Duodenal mucosa (tissue), 2 donors: ENCODE results near the gene HOXC13.

ENCODE experiments used
- H3K27ac ChIP-seq: one replicate; pipeline ENCODE4 v1.7.0; 2013; ENCODE audit warnings: low read depth, low read length
- H3K27me3 ChIP-seq, 2 donors: one replicate each; pipeline ENCODE4 v1.7.0; 2013; ENCODE audit warnings: low read length in 2 of 2, control low read depth in 1 of 2; ENCODE audit not compliant: insufficient read depth in 2 of 2, control insufficient read depth in 1 of 2
- H3K36me3 ChIP-seq, 2 donors: one replicate each; pipeline ENCODE4 v1.7.0; 2013; ENCODE audit warnings: low read length in 2 of 2, control low read depth in 1 of 2; ENCODE audit not compliant: insufficient read depth in 2 of 2, control insufficient read depth in 1 of 2
- H3K4me1 ChIP-seq, 2 donors: one replicate each; pipeline ENCODE4 v1.7.0; 2013; ENCODE audit warnings: low read length in 2 of 2, control low read depth in 1 of 2; ENCODE audit not compliant: insufficient read depth in 2 of 2, control insufficient read depth in 1 of 2
- H3K4me3 ChIP-seq, 2 donors: one replicate each; pipeline ENCODE4 v1.7.0; 2013; ENCODE audit warnings: low read length in 2 of 2, low read depth in 1 of 2
- H3K9ac ChIP-seq, 2 donors: one replicate each; pipeline ENCODE4 v1.7.0; 2013; ENCODE audit warnings: low read length in 2 of 2, low read depth in 1 of 2
- H3K9me3 ChIP-seq, 2 donors: one replicate each; pipeline ENCODE4 v1.7.0; 2013; ENCODE audit warnings: low read length in 2 of 2, control low read depth in 1 of 2; ENCODE audit not compliant: control insufficient read depth in 1 of 2

HOXC13 gene

DNA sequence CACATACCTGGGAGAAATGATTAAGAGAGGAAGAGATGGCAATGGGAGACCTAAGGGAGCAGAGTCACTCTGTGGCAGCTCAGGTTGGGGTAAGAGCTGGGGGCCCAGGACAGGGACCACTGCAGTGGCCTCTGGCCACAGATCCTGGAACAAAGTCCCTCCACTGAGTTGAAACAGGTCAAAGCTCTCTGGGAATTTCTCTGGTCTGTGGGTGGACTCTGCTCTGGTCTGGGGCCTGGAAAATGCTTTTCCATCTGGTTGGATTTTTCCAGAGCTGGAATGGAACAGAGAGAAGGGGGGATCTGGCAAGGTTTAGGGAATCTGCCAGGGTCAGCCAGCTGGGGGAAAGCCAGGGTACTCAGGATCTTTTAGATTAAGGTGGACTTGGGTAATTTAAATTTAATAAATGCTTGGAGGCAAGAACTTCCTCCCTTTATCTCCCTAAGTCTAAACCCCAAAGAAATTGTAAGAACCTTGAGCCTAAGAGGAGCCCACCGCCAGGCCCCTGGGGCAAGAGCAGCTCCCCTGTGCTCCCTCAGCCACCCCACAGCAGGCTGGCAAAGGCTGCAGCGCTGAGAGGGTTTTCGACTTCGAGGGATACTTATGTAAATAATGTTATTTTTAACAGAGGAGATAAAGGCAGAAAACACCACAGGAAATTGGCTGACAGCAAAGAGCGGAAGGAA, 50.1 kb downstream of the HOXC13 start:
- H3K27ac ChIP-seq: no peak overlapping the region

DNA sequence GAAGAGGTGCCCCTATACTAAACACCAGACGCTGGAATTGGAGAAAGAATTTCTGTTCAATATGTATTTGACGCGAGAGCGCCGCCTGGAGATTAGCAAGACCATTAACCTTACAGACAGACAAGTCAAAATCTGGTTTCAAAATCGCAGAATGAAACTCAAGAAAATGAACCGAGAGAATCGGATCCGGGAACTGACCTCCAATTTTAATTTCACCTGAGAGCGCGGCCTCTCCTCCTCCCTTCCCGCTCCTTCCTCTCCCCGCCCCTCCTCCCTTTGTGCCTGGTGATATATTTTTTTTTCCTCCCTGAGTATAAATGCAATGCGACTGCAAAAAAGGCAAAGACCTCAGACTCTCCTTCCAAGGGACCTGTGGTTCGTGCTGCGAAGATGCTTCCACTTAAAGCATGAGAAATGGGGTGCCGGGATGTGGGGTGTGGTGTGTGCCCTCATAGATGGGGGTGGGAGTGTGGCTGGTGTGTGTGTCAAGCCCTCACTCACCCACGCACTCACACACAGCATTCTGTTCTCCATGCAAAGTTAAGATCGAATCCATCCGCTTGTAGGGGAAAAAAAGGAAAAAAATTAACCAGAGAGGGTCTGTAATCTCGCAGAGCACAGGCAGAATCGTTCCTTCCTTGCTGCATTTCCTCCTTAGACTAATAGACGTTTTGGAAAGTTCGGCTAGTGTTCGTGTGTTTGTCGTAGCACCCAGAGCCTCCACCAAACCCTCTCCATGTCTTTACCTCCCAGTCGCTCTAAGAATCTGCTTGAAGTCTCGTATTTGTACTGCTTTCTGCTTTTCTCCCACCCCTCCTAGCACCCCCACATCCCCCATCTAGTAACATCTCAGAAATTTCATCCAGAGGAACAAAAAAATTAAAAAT, 50.8 kb downstream of the HOXC13 start:
- Histone ChIP-seq H3K36me3 (no peaks in the 10 kb centered on the region), H3K9ac (no peak overlapping the region), H3K27me3 (peaks cover 94 to 99% of the 10 kb centered on the region in 2 donors), H3K27ac (no peak overlapping the region), H3K4me3 (no peak overlapping the region), H3K4me1 (peaks cover 7 to 18% of the 10 kb centered on the region in 2 donors), H3K9me3 (no peaks in the 10 kb centered on the region)

More for the DNA sequence above, 50.1 kb downstream of the HOXC13 start:
- no peaks in the 10 kb centered on the region for H3K36me3 ChIP-seq
- H3K9ac ChIP-seq: no peak overlapping the region
- peaks cover 3 to 18% of the 10 kb centered on the region in 2 donors for H3K4me1 ChIP-seq
- peaks cover 92 to 99% of the 10 kb centered on the region in 2 donors for H3K27me3 ChIP-seq
- H3K9me3 ChIP-seq: no peaks in the 10 kb centered on the region
- H3K4me3 ChIP-seq: no peak overlapping the region

- H3K36me3 ChIP-seq: no peaks in the 10 kb centered on the region
Observed at GRCh38 chr12:53990311-53991076, 51.9 kb downstream of the HOXC13 start.

GRCh38 chr12:53991077-53991460, 52.4 kb downstream of the HOXC13 start:
- H3K27ac ChIP-seq: no peak overlapping the region
- no peak overlapping the region for H3K4me3 ChIP-seq
- peaks cover 19 to 21% of the 10 kb centered on the region in 2 donors for H3K4me1 ChIP-seq
- H3K9me3 ChIP-seq: no peaks in the 10 kb centered on the region
- no peak overlapping the region for H3K9ac ChIP-seq
- peaks cover 95 to 100% of the 10 kb centered on the region in 2 donors for H3K27me3 ChIP-seq
- no peaks in the 10 kb centered on the region for H3K36me3 ChIP-seq

More at GRCh38 chr12:53990311-53991076, 51.9 kb downstream of the HOXC13 start:
- no peak overlapping the region for H3K9ac ChIP-seq
- H3K27ac ChIP-seq: no peak overlapping the region
- H3K27me3 ChIP-seq: peaks cover 99 to 100% of the 10 kb centered on the region in 2 donors
- peaks cover 17 to 22% of the 10 kb centered on the region in 2 donors for H3K4me1 ChIP-seq
- no peak overlapping the region for H3K4me3 ChIP-seq
- H3K9me3 ChIP-seq: no peaks in the 10 kb centered on the region

DNA sequence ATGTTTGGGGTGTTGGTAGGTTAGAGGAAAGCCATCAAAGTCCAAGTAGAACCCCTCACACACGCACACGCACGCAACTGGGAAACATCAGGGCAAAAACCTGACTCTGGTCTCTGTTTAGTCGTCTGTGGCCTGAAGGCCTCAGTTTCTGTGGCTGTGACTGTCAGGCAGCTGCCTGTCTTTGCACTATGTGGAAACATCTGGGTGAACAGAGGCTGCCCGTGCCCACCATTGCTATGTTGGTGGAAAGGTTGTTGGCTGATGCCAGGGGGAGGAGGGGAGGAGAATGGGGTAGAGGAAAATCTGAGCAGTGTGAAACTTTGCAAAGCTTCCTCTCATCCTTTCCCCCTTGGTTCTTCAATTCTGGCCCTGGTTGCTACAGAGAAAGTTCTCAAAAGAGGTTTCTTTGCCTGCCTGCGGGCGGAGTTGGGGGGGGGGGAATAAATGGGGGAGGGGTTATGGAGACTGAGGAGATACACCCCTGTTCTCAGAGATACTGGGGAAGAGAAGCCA, 53.8 kb downstream of the HOXC13 start:
- H3K36me3 ChIP-seq: no peaks in the 10 kb centered on the region
- H3K4me1 ChIP-seq: peaks cover 19 to 24% of the 10 kb centered on the region in 2 donors
- H3K4me3 ChIP-seq: no peak overlapping the region
- H3K9ac ChIP-seq: no peak overlapping the region
- H3K27me3 ChIP-seq: peaks cover 95 to 100% of the 10 kb centered on the region in 2 donors
- no peak overlapping the region for H3K27ac ChIP-seq
- H3K9me3 ChIP-seq: no peaks in the 10 kb centered on the region

DNA sequence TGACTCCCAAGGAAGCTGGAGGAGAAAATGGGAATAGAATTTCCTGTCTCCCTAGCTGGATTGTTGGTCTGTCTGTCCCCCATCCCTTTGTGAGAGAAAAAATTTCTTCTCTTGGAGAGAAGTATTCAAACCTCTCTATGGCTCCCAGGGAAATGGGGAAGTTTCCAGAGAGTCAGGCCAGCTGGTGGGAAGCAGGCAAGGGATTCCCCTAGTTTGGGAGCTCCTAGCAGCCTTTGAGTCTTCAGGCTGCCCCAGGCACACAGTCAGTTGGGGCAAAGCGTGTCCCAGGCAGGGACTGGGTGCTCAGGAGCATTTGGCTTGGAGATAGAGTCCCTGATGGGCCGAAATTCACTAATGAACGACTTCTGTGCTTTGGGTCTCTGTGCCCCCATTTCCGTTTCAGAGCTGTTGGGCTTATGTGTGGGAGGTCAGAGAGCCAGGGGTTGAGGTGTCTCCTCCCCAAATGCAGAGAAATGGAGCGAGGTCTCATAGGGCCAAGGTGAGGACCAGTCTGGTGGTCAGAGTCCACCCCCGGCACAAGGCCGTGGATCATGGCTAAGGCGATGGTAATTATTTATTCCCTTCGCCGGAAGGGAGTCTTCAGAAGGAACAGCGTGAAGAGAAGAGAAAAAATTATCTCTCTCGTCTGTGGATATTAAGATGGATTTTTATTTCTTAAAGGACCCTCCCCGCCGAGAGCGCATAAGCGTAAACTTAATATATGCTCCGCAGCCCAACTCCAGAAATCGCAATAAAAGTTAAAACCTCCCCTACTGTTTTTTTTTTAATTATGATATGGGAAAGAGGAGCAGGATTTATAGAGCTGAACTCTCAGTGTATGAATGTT, 54.8 kb downstream of the HOXC13 start:
- H3K4me3 ChIP-seq: no peak overlapping the region
- no peaks in the 10 kb centered on the region for H3K36me3 ChIP-seq
- H3K9me3 ChIP-seq: no peaks in the 10 kb centered on the region
- no peak overlapping the region for H3K9ac ChIP-seq
- H3K4me1 ChIP-seq: peaks cover 19 to 24% of the 10 kb centered on the region in 2 donors
- peak overlapping the region; percentile 70 for H3K27ac ChIP-seq
- H3K27me3 ChIP-seq: peaks cover 95 to 100% of the 10 kb centered on the region in 2 donors

GRCh38 chr12:53994009-53994263, 55.3 kb downstream of the HOXC13 start:
- Histone ChIP-seq H3K9ac (no peak overlapping the region), H3K27me3 (peaks cover 95 to 100% of the 10 kb centered on the region in 2 donors), H3K9me3 (no peaks in the 10 kb centered on the region), H3K27ac (no peak overlapping the region), H3K4me1 (peaks cover 19 to 24% of the 10 kb centered on the region in 2 donors), H3K4me3 (no peak overlapping the region), H3K36me3 (no peaks in the 10 kb centered on the region)

DNA sequence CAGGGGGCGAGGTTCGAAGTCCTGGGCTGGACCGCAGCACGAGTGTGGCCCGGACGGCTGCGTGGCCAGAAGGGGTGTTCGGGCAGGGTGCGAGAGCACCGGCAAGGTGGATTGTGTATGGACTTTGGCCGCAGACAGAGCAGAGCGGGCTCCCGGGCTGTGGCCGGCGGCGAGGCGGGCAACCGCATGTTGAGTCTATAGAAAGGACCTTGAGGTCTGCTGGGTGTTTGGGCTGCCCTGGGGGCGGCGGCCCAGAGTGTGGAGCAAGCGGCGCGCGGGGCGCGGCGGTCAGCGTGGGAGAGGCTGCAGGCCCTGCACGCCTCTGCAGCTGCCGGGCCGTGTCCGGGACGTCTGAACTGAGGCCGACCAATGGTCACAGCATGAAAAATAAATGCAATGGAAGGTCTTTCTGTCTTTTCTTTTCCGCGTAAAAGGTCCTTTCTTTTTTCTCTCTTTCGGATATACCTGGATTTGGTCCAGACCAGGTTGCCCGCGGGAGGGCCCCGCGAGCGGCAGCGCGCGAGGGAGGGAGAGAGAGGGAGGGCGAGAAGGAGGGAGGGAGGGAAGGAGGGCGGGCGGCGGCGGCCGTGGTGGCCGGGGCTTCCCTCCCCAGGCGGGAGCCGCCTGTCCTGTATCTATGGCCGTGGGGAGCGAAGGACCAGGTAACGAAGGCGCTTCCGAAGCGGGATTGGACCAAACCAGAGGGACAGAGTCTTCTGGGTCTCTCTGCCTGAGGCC, 55.8 kb downstream of the HOXC13 start:
- no peak overlapping the region for H3K27ac ChIP-seq

GRCh38 chr12:53995002-53995377, 56.4 kb downstream of the HOXC13 start:
- no peak overlapping the region for H3K9ac ChIP-seq
- peaks cover 16 to 21% of the 10 kb centered on the region in 2 donors for H3K4me1 ChIP-seq
- H3K4me3 ChIP-seq: peak overlapping the region; percentile 70 to 73
- no peaks in the 10 kb centered on the region for H3K9me3 ChIP-seq
- no peak overlapping the region for H3K27ac ChIP-seq
- H3K36me3 ChIP-seq: no peaks in the 10 kb centered on the region
- peaks cover 92 to 100% of the 10 kb centered on the region in 2 donors for H3K27me3 ChIP-seq

More for the DNA sequence above, 55.8 kb downstream of the HOXC13 start:
- Histone ChIP-seq H3K4me1 (peaks cover 18 to 23% of the 10 kb centered on the region in 2 donors), H3K9ac (no peak overlapping the region), H3K27me3 (peaks cover 91 to 100% of the 10 kb centered on the region in 2 donors), H3K4me3 (peak overlapping the region in 1 of 2 donors; percentile 70), H3K9me3 (no peaks in the 10 kb centered on the region), H3K36me3 (no peaks in the 10 kb centered on the region)
